BE2C (cell line): ENCODE results near the gene GINS2.

Source experiments
- DNase-seq: peaks from one replicate; pipeline ENCODE4 v3.0.0-alpha.2; 2020
- H3K27me3 ChIP-seq: fragments of 250-450 bp; sonication (Bioruptor Pico); 2 replicates; pipeline ENCODE4 v1.5.1; 2020; ENCODE audit warnings: mild to moderate bottlenecking
- H3K36me3 ChIP-seq: fragments of 250-450 bp; sonication (Bioruptor Pico); 2 replicates; pipeline ENCODE4 v1.5.1; 2020; ENCODE audit warnings: mild to moderate bottlenecking
- H3K4me1 ChIP-seq: fragments of 250-450 bp; sonication (Bioruptor Pico); 2 replicates; pipeline ENCODE4 v1.5.1; 2020
- H3K4me3 ChIP-seq: 2 replicates; pipeline ENCODE4 v1.5.1; 2011; ENCODE audit warnings: low read depth, low read length
- H3K9me3 ChIP-seq: fragments of 250-450 bp; sonication (Bioruptor Pico); 2 replicates; pipeline ENCODE4 v1.5.1; 2020
- TF ChIP-seq, protein P1 (sequence below): IDR thresholded peaks from 2 replicates; pipeline ENCODE4 v1.5.1; 2012; ENCODE audit warnings: mild to moderate bottlenecking, low read depth, low read length

Gene GINS2

DNA sequence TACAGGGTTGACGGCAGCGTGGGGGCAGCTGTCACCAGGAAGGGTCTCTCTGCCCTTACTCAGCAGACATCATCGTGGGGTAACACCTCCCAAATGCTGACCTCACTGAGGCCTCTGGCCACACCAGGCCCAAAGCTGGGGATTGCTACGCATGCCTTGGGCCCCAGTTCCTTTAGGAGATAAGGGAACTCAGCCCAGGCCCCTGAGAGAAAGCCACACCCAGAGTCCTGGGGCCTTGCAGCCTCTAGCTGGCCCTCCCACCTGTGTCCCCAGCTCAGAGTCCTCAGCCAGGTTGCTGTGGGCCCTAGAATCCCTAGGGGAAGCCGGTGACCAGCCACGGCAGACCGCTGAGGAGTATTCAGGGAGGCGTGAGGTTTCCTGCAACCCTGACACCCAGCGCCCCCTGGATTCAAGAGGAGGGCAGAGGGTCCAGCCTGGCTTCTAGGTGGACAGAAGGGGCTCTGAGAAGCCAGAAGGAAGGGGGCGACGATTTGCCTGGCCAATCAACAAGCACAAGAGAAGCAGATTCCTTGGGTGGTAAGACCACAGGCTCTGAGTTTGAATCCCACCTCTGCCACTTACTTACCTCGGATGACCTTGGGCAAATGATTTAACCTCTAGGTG, 10.3 kb upstream of the GINS2 start:
- no peaks in the 10 kb centered on the region for H3K36me3 ChIP-seq
- H3K4me3 ChIP-seq: no peak overlapping the region
- no peak for DNase-seq
- TF ChIP-seq, protein P1, sequence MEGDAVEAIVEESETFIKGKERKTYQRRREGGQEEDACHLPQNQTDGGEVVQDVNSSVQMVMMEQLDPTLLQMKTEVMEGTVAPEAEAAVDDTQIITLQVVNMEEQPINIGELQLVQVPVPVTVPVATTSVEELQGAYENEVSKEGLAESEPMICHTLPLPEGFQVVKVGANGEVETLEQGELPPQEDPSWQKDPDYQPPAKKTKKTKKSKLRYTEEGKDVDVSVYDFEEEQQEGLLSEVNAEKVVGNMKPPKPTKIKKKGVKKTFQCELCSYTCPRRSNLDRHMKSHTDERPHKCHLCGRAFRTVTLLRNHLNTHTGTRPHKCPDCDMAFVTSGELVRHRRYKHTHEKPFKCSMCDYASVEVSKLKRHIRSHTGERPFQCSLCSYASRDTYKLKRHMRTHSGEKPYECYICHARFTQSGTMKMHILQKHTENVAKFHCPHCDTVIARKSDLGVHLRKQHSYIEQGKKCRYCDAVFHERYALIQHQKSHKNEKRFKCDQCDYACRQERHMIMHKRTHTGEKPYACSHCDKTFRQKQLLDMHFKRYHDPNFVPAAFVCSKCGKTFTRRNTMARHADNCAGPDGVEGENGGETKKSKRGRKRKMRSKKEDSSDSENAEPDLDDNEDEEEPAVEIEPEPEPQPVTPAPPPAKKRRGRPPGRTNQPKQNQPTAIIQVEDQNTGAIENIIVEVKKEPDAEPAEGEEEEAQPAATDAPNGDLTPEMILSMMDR: no peak
- H3K27me3 ChIP-seq: no peaks in the 10 kb centered on the region
- H3K4me1 ChIP-seq: no peaks in the 10 kb centered on the region
- H3K9me3 ChIP-seq: no peaks in the 10 kb centered on the region

GRCh38 chr16:85698459-85698891, 9.7 kb upstream of the GINS2 start:
- H3K9me3 ChIP-seq: no peaks in the 10 kb centered on the region
- no peaks in the 10 kb centered on the region for H3K36me3 ChIP-seq
- H3K4me3 ChIP-seq: no peak overlapping the region
- TF ChIP-seq, protein P1: no peak
- no peaks in the 10 kb centered on the region for H3K4me1 ChIP-seq
- DNase-seq: no peak
- H3K27me3 ChIP-seq: no peaks in the 10 kb centered on the region

GRCh38 chr16:85697431-85697830, 8.7 kb upstream of the GINS2 start:
- Histone ChIP-seq H3K9me3 (no peaks in the 10 kb centered on the region), H3K36me3 (no peaks in the 10 kb centered on the region), H3K27me3 (no peaks in the 10 kb centered on the region), H3K4me1 (no peaks in the 10 kb centered on the region), H3K4me3 (no peak overlapping the region)
- no peak for DNase-seq
- TF ChIP-seq, protein P1: no peak

DNA sequence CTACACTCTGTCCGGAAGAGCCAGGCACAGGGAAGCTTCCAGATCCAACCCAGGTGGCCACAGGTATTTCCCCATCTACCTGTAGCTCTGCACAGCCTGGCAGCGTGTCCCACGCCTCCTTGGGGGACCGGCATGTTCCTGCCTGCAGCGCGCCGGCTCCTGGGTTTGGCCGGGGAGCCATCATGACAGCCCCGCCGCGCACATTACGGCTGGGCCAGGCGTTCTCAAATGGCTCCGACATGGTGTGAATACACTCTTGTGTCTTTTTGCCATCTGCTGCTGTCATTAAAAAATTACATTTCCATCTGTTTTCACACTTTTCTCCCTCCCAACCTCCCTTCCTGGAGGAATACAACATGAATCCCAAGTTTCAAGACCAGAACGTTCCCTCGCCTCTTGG, 8.0 kb upstream of the GINS2 start:
- H3K36me3 ChIP-seq: no peaks in the 10 kb centered on the region
- no peaks in the 10 kb centered on the region for H3K9me3 ChIP-seq
- no peaks in the 10 kb centered on the region for H3K27me3 ChIP-seq
- no peak for DNase-seq
- H3K4me1 ChIP-seq: no peaks in the 10 kb centered on the region
- TF ChIP-seq, protein P1: no peak
- H3K4me3 ChIP-seq: no peak overlapping the region

GRCh38 chr16:85695196-85696128, 6.7 kb upstream of the GINS2 start:
- TF ChIP-seq, protein P1: no peak
- Histone ChIP-seq H3K4me1 (no peaks in the 10 kb centered on the region), H3K36me3 (no peaks in the 10 kb centered on the region), H3K27me3 (no peaks in the 10 kb centered on the region), H3K9me3 (no peaks in the 10 kb centered on the region), H3K4me3 (no peak overlapping the region)
- DNase-seq: no peak

DNA sequence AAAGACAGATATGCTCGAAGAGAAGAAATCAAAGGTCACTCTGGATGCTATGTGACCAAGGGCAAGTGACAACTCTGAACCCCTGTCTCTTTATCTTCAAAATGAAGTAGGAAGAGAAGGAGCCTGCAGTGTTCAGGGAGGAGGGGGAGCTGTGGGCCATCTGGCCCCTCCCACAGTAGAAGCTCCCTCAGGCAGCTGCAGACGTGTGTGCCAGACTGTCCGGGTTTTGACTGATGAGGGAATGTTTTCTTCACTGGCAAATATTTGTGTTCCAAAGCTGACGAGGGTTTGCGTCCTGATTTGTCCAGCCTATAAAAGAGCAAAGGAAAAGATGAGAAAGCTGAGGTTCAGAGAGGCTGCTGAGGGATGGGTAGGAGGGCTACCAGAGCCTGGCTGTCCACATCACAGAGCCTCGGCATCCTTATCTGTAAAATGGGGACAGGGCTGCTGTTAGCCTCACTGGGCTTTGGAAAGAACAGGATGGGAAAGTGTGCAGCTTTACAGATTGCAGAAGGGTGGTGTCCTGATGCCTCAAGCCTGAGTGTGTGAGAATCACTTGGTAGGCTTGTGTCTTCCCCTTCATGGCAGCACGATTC, 1.8 kb upstream of the GINS2 start:
- Histone ChIP-seq H3K9me3 (no peaks in the 10 kb centered on the region), H3K4me3 (no peak overlapping the region), H3K36me3 (peaks cover 10% of the 10 kb centered on the region), H3K27me3 (no peaks in the 10 kb centered on the region), H3K4me1 (no peaks in the 10 kb centered on the region)
- TF ChIP-seq, protein P1: no peak
- no peak for DNase-seq
